HG03457 (cell line): ENCODE data around the gene LXN.

ENCODE experiments used
- ATAC-seq: cut with Tn5 transposase; IDR thresholded peaks from one replicate; pipeline ENCODE4 v1.9.1; 2021; ENCODE audit warnings: moderate number of reproducible peaks; ENCODE audit not compliant: unreplicated experiment

The LXN gene

GRCh38 chr3:158678687-158679086 lies 6.2 kb upstream of the LXN start:
- no peak for ATAC-seq

DNA sequence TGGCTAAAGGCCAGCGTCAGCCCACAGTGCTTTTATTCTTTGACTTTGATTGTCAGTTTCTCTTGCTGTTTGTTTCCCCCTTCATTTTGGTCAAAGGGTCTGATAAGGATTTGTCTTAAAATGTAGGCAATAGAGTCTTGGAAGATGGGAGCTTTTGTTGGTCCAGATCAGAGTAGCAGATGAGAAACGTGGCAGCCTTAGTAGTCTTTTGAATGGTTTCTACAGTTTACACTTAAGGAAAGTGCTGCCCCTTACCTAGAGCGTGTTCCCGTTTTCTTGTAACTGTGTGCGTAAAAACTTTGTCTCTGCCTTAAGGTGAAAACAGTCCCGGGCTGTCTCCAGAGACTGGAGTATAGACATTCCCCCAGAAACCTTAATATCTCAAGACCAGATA lies 630 bp downstream of the LXN start:
- no peak for ATAC-seq

- ATAC-seq, result no peak
Observed at GRCh38 chr3:158668506-158668905, 3.9 kb downstream of the LXN start.

DNA sequence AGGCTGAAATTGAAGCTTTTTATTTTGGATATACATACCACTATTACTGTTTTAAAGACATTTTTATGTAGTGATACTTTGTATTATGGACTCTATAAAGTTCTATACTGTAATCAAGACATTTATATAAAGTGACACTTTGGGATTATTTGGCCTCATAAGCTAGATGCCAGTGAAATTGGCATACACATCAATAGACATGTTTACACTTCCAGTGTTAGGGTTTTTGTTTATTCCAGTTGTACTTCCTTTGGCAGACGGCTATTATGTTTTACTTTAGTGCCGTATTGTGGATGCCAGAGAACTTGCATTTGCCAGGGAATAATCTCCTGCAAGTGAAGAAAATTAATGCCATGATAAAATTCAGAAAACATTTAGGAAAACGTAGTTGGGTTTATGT lies 6.0 kb downstream of the LXN start:
- ATAC-seq, result no peak

DNA sequence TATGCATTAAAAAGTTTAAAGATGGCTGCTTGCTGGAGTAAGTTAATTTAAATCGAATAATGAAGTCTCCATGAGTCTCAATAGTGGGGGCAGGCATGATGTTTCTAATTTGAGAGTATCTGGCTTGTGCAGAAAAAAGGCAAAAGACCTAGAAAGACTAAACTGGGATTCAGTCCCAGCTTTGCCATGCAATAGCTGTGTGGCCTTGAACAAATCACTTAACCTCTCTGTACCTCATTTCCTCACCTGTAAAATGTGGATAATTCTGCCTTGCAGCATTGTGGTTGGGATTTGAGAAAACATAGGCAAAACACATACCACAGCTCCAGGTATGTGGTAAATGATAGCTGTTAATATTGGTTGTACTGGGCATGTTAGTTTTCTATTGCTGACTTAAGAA lies 8.6 kb downstream of the LXN start:
- ATAC-seq, result no peak

DNA sequence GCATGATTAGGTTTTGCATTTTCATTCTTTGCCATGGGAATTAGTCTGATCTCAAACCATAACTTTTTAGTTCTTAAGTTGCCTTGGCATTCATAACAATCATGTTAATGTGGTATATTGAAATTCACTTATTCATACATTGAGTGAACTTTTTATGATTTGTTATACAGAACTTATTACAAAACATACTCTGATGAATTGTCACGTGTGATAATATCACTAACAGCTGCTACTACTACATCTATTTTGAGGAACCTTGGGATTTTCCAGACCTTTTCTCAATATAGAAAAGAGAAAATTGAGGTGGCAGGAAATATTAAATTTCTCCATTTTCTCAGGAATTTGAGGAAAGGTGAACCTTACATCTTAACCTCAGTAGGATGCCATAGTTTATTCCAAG lies 9.2 kb downstream of the LXN start:
- no peak for ATAC-seq

- no peak for ATAC-seq
Observed at GRCh38 chr3:158660711-158661110, 11.7 kb downstream of the LXN start.

DNA sequence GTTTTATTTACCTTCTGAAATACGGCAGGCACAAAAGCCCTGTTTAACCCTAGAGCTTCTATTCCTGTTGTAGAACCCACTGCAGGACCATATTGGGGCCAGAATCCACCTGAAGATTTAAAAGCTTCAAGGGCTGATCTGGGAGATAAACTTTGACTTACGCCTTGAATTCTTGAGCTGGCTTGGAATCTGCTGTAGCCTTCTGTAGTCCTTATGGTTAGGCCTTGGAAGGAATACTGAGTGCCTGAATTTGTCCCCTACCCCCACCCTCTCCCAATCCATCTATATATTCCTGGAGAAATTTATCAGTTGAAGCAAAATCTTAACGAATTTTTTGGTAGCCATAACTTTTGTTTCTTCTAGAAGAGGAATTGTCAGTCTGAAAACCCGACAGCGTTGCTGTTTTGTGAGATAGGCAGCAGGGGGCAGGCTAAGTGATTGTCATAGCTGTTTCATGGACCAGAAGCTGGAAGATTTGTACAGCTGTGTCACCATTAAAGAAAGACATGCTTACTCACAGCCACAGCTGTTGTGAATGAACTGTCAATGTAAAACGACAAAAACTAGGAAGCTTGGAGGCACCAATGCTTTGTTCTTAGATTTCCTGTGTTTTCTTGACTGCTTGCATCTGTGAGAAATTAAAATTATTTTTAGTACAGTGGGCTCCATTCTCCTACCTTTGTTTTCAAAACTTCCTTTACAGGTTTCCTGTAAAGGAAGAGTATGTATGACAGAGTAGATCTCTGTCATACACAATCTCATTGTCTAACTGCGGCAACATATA lies 12.8 kb downstream of the LXN start:
- ATAC-seq, result peak; percentile 78

DNA sequence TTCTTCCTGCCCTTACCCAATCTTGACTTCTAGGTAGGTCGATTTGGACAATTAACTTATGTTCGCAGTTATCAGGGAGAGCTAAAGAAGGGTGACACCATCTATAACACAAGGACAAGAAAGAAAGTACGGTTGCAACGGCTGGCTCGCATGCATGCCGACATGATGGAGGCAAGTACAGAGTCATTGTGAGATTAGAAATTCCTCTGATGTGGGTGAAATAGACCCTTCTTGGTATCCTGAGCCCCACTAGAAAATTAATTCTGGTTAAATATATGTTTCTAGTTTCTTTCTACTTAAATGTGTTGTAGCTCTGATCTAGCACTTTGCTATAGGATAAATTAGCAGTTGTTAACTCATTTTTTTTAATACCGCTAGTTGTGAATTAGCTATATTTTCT lies 13.6 kb downstream of the LXN start:
- no peak for ATAC-seq

DNA sequence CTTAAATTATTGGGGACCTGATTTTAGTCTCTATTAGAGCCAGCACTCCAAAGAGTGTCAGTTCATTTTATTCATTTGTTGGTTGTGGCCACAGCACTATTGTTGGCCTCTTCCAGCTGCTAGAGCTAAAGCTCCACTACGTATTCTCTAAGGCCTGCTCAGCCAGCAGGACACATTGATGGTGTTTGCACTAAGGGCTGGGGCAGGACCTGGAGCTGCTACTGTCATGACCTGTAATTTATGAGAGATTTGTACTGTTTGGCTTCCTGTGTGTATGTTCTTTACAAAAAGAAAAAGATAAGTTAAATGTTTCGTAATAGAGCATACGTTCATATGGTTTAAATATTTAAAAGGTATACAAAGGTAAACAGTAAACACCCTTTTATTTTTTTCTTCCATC lies 20.0 kb downstream of the LXN start:
- ATAC-seq, result no peak

GRCh38 chr3:158651192-158651591 lies 21.3 kb downstream of the LXN start:
- ATAC-seq, result no peak

- ATAC-seq, result no peak
Observed at GRCh38 chr3:158649791-158650190, 22.7 kb downstream of the LXN start.

- peak; percentile 99 for ATAC-seq
Observed at GRCh38 chr3:158644345-158644908, 28.0 kb downstream of the LXN start, which contains the start of gene GFM1. Gene GFM1 (plus strand): TSS chr3:158644527. CDS start chr3:158644635, 108 bp downstream.

DNA sequence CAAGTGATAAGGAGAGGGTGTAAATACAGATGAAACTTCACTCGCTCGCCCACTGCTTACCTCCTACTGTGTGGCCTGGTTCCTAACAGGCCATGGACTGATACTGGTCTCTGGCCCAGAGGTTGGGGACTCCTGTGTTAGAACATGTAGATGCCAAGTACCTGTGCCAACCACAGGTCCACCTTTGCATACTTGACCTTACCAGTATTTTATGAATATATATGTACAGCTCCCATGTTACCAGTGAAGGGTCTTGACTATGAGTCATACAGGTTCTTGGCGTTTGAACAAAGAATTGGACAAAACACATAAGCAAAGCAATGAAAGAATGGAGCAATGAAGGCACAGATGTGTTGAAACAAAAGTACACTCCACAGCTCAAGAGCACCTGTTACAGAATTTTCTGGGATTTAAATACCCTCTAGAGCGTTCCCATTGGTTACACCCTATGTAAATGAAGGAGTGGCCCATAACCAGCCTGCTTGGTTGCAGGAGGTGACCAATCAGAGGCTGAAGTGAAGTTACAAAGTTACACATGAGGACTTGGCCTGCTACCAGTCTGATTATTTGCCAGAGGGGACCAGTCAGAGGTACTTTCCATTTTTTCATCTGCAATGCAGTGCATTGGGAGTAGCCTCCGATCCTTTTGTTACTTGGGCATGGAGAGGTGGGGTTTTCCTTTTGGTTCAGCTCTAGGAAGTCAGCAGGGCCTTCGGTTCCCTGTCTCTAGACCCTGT lies 29.8 kb downstream of the LXN start:
- no peak for ATAC-seq

GRCh38 chr3:158642005-158642404 lies 30.4 kb downstream of the LXN start:
- ATAC-seq, result no peak

- no peak for ATAC-seq
Observed at GRCh38 chr3:158640646-158641045, 31.8 kb downstream of the LXN start.

DNA sequence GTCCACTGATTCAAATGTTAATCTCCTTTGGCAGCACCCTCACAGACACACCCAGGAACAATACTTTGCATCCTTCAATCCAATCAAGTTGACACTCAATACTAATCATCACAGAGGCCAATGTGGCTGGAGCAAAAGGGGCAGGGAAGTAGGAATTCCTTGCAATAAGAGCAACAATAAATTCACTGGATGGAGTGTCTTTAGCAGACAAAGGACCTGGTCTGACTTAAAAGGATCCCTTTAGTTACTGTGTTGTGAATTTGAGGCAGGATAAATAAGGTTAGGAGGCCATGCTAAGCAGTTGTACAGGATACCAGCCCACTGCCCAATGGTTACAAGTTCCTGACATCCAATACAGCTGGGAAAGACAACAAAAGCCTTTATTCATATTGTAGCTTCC lies 40.5 kb downstream of the LXN start:
- ATAC-seq, result no peak

DNA sequence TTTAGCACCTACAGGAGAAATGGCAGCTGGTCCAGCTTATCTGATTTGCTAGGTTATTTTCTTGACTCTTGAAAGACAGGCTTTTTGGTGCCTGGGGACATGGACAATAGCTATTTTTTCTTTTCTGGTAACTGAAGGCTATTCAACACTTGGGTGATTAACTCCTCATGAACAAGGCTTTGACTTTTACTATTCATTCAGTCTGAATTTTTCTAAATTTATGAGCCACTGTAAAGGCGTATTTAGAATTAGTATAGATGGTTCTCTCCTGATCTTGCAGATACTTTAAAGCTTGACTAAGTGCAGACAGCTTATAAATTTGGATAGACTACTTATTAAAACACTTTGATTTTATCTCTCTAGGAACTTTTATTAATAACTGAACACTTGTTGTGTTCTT lies 46.6 kb downstream of the LXN start:
- ATAC-seq, result no peak

GRCh38 chr3:158617982-158618875 lies 54.2 kb downstream of the LXN start:
- ATAC-seq, result no peak
